ENCODE results near the gene KRT31.

KRT31 gene

DNA sequence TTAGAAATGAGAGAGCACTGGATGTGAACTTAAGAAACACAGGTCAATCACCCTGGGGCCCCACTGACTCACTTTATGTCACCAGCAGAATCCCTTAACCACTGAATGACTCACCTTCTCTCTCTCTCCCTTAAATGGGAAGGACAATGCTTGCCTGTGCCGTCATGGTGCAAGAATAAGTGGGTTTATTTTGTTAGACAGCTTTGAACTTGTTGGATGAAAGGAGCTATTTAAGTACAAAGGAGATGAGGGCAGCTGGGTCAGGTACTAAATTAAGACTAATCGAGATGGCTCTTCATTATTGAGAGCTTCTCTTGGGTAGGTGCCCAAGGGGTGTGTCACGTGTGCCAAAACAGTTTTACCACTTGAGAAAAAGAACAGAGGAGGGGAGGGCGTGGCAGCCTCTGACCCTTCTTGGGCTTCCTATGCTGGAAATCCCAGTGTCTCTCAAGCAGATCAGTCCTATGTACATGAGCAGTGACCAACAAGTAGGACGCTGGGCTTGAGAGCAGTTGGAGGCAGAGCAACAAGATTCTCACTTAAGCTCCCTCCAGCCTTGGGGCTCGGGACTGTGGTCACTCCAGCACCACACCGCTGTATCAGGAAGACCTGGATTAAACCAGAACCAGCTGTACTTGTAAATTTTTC lies 6.7 kb upstream of the KRT31 start (continued):
- TF ChIP-seq, protein P1, sequence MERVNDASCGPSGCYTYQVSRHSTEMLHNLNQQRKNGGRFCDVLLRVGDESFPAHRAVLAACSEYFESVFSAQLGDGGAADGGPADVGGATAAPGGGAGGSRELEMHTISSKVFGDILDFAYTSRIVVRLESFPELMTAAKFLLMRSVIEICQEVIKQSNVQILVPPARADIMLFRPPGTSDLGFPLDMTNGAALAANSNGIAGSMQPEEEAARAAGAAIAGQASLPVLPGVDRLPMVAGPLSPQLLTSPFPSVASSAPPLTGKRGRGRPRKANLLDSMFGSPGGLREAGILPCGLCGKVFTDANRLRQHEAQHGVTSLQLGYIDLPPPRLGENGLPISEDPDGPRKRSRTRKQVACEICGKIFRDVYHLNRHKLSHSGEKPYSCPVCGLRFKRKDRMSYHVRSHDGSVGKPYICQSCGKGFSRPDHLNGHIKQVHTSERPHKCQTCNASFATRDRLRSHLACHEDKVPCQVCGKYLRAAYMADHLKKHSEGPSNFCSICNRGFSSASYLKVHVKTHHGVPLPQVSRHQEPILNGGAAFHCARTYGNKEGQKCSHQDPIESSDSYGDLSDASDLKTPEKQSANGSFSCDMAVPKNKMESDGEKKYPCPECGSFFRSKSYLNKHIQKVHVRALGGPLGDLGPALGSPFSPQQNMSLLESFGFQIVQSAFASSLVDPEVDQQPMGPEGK (tag by site-specific recombination; IDR thresholded peaks at IDR 0.05) = peak; percentile 56
- peak; percentile 74 for TF ChIP-seq ZNF324 (tag by site-specific recombination; IDR thresholded peaks at IDR 0.05)
- peak; percentile 87 for TF ChIP-seq GLI2 (tag by site-specific recombination; IDR thresholded peaks at IDR 0.05; ENCODE audit: borderline replicate concordance, low read depth)
- peak; percentile 97 for TF ChIP-seq SP7 (tag by site-specific recombination; IDR thresholded peaks at IDR 0.05)
- peak; percentile 26; the same call in 1 of the 2 replicates for TF ChIP-seq ZNF10 (tag by site-specific recombination; IDR thresholded peaks at IDR 0.05)
- no peak for TF ChIP-seq ZNF768 (tag by site-specific recombination; IDR thresholded peaks at IDR 0.05)
- 0 out of 2 replicates have a peak, but pooled peaks have one; percentile 9 for TF ChIP-seq ZNF239 (tag by site-specific recombination; IDR thresholded peaks at IDR 0.05)
- TF ChIP-seq, protein P2, sequence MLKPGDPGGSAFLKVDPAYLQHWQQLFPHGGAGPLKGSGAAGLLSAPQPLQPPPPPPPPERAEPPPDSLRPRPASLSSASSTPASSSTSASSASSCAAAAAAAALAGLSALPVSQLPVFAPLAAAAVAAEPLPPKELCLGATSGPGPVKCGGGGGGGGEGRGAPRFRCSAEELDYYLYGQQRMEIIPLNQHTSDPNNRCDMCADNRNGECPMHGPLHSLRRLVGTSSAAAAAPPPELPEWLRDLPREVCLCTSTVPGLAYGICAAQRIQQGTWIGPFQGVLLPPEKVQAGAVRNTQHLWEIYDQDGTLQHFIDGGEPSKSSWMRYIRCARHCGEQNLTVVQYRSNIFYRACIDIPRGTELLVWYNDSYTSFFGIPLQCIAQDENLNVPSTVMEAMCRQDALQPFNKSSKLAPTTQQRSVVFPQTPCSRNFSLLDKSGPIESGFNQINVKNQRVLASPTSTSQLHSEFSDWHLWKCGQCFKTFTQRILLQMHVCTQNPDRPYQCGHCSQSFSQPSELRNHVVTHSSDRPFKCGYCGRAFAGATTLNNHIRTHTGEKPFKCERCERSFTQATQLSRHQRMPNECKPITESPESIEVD (tag by site-specific recombination; IDR thresholded peaks at IDR 0.05) = peak; percentile 66
- TF ChIP-seq ZNF266 (tag by site-specific recombination; IDR thresholded peaks at IDR 0.05; ENCODE audit: low read depth) = no peak
- peak; percentile 28; the same call in 1 of the 2 replicates for TF ChIP-seq WT1 (tag by site-specific recombination; IDR thresholded peaks at IDR 0.05)
- TF ChIP-seq ZNF571 (tag by site-specific recombination; IDR thresholded peaks at IDR 0.05) = no peak
- TF ChIP-seq YY1 (tag by site-specific recombination; IDR thresholded peaks at IDR 0.05) = no peak
- TF ChIP-seq, protein P3, sequence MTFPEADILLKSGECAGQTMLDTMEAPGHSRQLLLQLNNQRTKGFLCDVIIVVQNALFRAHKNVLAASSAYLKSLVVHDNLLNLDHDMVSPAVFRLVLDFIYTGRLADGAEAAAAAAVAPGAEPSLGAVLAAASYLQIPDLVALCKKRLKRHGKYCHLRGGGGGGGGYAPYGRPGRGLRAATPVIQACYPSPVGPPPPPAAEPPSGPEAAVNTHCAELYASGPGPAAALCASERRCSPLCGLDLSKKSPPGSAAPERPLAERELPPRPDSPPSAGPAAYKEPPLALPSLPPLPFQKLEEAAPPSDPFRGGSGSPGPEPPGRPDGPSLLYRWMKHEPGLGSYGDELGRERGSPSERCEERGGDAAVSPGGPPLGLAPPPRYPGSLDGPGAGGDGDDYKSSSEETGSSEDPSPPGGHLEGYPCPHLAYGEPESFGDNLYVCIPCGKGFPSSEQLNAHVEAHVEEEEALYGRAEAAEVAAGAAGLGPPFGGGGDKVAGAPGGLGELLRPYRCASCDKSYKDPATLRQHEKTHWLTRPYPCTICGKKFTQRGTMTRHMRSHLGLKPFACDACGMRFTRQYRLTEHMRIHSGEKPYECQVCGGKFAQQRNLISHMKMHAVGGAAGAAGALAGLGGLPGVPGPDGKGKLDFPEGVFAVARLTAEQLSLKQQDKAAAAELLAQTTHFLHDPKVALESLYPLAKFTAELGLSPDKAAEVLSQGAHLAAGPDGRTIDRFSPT (tag by site-specific recombination; IDR thresholded peaks at IDR 0.05) = peak; percentile 86
- peak; percentile 47; the same call in 1 of the 2 replicates for TF ChIP-seq KLF1 (tag by site-specific recombination; IDR thresholded peaks at IDR 0.05)
- peak; percentile 34; the same call in 1 of the 2 replicates for TF ChIP-seq YY2 (tag by site-specific recombination; IDR thresholded peaks at IDR 0.05)
- TF ChIP-seq, protein P4, sequence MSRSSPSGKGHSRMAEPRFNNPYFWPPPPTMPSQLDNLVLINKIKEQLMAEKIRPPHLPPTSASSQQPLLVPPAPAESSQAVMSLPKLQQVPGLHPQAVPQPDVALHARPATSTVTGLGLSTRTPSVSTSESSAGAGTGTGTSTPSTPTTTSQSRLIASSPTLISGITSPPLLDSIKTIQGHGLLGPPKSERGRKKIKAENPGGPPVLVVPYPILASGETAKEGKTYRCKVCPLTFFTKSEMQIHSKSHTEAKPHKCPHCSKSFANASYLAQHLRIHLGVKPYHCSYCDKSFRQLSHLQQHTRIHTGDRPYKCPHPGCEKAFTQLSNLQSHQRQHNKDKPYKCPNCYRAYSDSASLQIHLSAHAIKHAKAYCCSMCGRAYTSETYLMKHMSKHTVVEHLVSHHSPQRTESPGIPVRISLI (tag by site-specific recombination; IDR thresholded peaks at IDR 0.05) = 0 out of 2 replicates have a peak, but pooled peaks have one; percentile 42
- TF ChIP-seq, protein P5, sequence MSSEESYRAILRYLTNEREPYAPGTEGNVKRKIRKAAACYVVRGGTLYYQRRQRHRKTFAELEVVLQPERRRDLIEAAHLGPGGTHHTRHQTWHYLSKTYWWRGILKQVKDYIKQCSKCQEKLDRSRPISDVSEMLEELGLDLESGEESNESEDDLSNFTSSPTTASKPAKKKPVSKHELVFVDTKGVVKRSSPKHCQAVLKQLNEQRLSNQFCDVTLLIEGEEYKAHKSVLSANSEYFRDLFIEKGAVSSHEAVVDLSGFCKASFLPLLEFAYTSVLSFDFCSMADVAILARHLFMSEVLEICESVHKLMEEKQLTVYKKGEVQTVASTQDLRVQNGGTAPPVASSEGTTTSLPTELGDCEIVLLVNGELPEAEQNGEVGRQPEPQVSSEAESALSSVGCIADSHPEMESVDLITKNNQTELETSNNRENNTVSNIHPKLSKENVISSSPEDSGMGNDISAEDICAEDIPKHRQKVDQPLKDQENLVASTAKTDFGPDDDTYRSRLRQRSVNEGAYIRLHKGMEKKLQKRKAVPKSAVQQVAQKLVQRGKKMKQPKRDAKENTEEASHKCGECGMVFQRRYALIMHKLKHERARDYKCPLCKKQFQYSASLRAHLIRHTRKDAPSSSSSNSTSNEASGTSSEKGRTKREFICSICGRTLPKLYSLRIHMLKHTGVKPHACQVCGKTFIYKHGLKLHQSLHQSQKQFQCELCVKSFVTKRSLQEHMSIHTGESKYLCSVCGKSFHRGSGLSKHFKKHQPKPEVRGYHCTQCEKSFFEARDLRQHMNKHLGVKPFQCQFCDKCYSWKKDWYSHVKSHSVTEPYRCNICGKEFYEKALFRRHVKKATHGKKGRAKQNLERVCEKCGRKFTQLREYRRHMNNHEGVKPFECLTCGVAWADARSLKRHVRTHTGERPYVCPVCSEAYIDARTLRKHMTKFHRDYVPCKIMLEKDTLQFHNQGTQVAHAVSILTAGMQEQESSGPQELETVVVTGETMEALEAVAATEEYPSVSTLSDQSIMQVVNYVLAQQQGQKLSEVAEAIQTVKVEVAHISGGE (tag by site-specific recombination; conservative IDR thresholded peaks at IDR 0.05; ENCODE audit: low read depth) = no peak
- 0 out of 2 replicates have a peak, but pooled peaks have one; percentile 28 for TF ChIP-seq ZNF2 (tag by site-specific recombination; IDR thresholded peaks at IDR 0.05)
- no peak for TF ChIP-seq ZNF23 (tag by site-specific recombination; IDR thresholded peaks at IDR 0.05; ENCODE audit: borderline replicate concordance)
- no peak for TF ChIP-seq ZNF350 (tag by site-specific recombination; IDR thresholded peaks at IDR 0.05)
- TF ChIP-seq ZBTB8A (tag by site-specific recombination; IDR thresholded peaks at IDR 0.05) = no peak
- TF ChIP-seq, protein P6, sequence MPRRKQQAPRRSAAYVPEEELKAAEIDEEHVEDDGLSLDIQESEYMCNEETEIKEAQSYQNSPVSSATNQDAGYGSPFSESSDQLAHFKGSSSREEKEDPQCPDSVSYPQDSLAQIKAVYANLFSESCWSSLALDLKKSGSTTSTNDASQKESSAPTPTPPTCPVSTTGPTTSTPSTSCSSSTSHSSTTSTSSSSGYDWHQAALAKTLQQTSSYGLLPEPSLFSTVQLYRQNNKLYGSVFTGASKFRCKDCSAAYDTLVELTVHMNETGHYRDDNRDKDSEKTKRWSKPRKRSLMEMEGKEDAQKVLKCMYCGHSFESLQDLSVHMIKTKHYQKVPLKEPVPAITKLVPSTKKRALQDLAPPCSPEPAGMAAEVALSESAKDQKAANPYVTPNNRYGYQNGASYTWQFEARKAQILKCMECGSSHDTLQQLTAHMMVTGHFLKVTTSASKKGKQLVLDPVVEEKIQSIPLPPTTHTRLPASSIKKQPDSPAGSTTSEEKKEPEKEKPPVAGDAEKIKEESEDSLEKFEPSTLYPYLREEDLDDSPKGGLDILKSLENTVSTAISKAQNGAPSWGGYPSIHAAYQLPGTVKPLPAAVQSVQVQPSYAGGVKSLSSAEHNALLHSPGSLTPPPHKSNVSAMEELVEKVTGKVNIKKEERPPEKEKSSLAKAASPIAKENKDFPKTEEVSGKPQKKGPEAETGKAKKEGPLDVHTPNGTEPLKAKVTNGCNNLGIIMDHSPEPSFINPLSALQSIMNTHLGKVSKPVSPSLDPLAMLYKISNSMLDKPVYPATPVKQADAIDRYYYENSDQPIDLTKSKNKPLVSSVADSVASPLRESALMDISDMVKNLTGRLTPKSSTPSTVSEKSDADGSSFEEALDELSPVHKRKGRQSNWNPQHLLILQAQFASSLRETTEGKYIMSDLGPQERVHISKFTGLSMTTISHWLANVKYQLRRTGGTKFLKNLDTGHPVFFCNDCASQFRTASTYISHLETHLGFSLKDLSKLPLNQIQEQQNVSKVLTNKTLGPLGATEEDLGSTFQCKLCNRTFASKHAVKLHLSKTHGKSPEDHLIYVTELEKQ (tag by site-specific recombination; IDR thresholded peaks at IDR 0.05; ENCODE audit: borderline replicate concordance) = peak; percentile 97
- TF ChIP-seq, protein P7, sequence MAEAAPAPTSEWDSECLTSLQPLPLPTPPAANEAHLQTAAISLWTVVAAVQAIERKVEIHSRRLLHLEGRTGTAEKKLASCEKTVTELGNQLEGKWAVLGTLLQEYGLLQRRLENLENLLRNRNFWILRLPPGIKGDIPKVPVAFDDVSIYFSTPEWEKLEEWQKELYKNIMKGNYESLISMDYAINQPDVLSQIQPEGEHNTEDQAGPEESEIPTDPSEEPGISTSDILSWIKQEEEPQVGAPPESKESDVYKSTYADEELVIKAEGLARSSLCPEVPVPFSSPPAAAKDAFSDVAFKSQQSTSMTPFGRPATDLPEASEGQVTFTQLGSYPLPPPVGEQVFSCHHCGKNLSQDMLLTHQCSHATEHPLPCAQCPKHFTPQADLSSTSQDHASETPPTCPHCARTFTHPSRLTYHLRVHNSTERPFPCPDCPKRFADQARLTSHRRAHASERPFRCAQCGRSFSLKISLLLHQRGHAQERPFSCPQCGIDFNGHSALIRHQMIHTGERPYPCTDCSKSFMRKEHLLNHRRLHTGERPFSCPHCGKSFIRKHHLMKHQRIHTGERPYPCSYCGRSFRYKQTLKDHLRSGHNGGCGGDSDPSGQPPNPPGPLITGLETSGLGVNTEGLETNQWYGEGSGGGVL (tag by site-specific recombination; IDR thresholded peaks at IDR 0.05) = peak; percentile 78; the same call in 1 of the 2 replicates

All from HEK293 (cell line).